ENCODE results near the gene MAPK11.

MAPK11 gene

GRCh38 chr22:50316114-50317065, 46.2 kb upstream of the MAPK11 start:
- no peak for DNase-seq (ENCODE audit: low read depth)
- TF ChIP-seq CTCF (IDR thresholded peaks at IDR 0.05; ENCODE audit: insufficient read depth, low read depth, low read length, missing control alignments) = no peak
- no peak overlapping the region for H3K4me3 ChIP-seq (ENCODE audit: low read length)

- DNase-seq (ENCODE audit: low read depth) = no peak
- no peak for TF ChIP-seq CTCF (IDR thresholded peaks at IDR 0.05; ENCODE audit: insufficient read depth, low read depth, low read length, missing control alignments)
- H3K4me3 ChIP-seq (ENCODE audit: low read length) = no peak overlapping the region
Measured at GRCh38 chr22:50315289-50316113, 45.3 kb upstream of the MAPK11 start.

GRCh38 chr22:50314455-50315288, 44.5 kb upstream of the MAPK11 start:
- no peak for DNase-seq (ENCODE audit: low read depth)
- TF ChIP-seq CTCF (IDR thresholded peaks at IDR 0.05; ENCODE audit: insufficient read depth, low read depth, low read length, missing control alignments) = no peak
- H3K4me3 ChIP-seq (ENCODE audit: low read length) = no peak overlapping the region

- no peak for DNase-seq (ENCODE audit: low read depth)
- H3K4me3 ChIP-seq (ENCODE audit: low read length) = no peak overlapping the region
- TF ChIP-seq CTCF (IDR thresholded peaks at IDR 0.05; ENCODE audit: insufficient read depth, low read depth, low read length, missing control alignments) = no peak
Measured at GRCh38 chr22:50314081-50314454, 43.9 kb upstream of the MAPK11 start.

GRCh38 chr22:50313600-50313999, 43.4 kb upstream of the MAPK11 start:
- no peak for TF ChIP-seq CTCF (IDR thresholded peaks at IDR 0.05; ENCODE audit: insufficient read depth, low read depth, low read length, missing control alignments)
- H3K4me3 ChIP-seq (ENCODE audit: low read length) = no peak overlapping the region

GRCh38 chr22:50313021-50313420, 42.8 kb upstream of the MAPK11 start:
- no peak for DNase-seq (ENCODE audit: low read depth)
- no peak for TF ChIP-seq CTCF (IDR thresholded peaks at IDR 0.05; ENCODE audit: insufficient read depth, low read depth, low read length, missing control alignments)
- H3K4me3 ChIP-seq (ENCODE audit: low read length) = no peak overlapping the region

More at GRCh38 chr22:50313600-50313999, 43.4 kb upstream of the MAPK11 start:
- no peak for DNase-seq (ENCODE audit: low read depth)
